Measurements from ENCODE around the gene DYNLT1. TPM values are rescaled to one million over a fixed set of nuclear protein-coding genes. Genes with fewer than 3 reads are reported as not detected.

The DYNLT1 gene
- total and polyA plus RNA-seq, 10 of the 15 experiments (the other 5 are each of a cell fraction or from before 2014, with no cell fraction given): 33.6 to 298 (median 89.2) TPM

GRCh38 chr6:158624684-158625682 is 19.6 kb downstream of the DYNLT1 start:
- intact Hi-C loops (cut with micrococcal nuclease; ENCODE audit: unreplicated experiment): no loop called here
- in situ Hi-C loops (cut with MboI): no loop called here
- no TSS peak for BruUV-seq (replicated peaks)

More at GRCh38 chr6:158624684-158625682, 19.6 kb downstream of the DYNLT1 start:
- Histone ChIP-seq H3K79me2 (ENCODE audit: control insufficient read depth, insufficient read depth, low read length) (no peaks in the 10 kb centered on the region), H3K4me3 (no peak overlapping the region), H3K9me3 (replicated peaks; ENCODE audit: control insufficient read depth, insufficient read depth, low read length) (no peaks in the 10 kb centered on the region), H3K4me2 (ENCODE audit: control insufficient read depth, insufficient read depth) (no peak overlapping the region), H3K36me3 (ENCODE audit: control insufficient read depth in 2 of 2, insufficient read depth in 2 of 2, low read length in 1 of 2) (peaks cover 6 to 27% of the 10 kb centered on the region in 2 experiments), H3K27ac (ENCODE audit: control insufficient read depth, insufficient read depth) (no peak overlapping the region), H3K9ac (ENCODE audit: control insufficient read depth, insufficient read depth, low read length) (no peak overlapping the region), H2AFZ (ENCODE audit: control insufficient read depth, low read depth, low read length) (no peak overlapping the region), H4K20me1 (ENCODE audit: control insufficient read depth, insufficient read depth) (no peaks in the 10 kb centered on the region), H3K4me1 (ENCODE audit: control insufficient read depth, insufficient read depth, low read length) (no peaks in the 10 kb centered on the region; the same call in 1 of the 2 replicates), H3K27me3 (replicated peaks in 1 of 2; ENCODE audit: control insufficient read depth in 2 of 2, insufficient read depth in 2 of 2, low read length in 1 of 2) (no peaks in the 10 kb centered on the region)
- WGBS (ENCODE audit: insufficient coverage, insufficient replicate concordance, low lambda C conversion rate, missing lambda C conversion rate): 90% methylated on average over 25 of the region's 25 CpGs
- RAD21 ChIA-PET (ENCODE audit: unreplicated experiment): no interaction called here
- ATAC-seq (no peak), FAIRE-seq (no peak), DNase-seq (ENCODE audit: low read depth, low spot score) (no peak)
- SMC1A ChIA-PET (ENCODE audit: uncharacterized antibody, unreplicated experiment): no interaction called here
- POLR2A ChIA-PET: no interaction called here
- TF ChIP-seq PRDM15 (CRISPR knock-in tag; IDR thresholded peaks at IDR 0.05) (no peak), KAT2A (conservative IDR thresholded peaks at IDR 0.05; ENCODE audit: control insufficient read depth, low read depth, low read length) (no peak)
- CTCF ChIA-PET: interaction anchor here (1.2 kb wide), 1 partner anchor 25 kb away, joined by 4 read pairs; the partner anchor contains the start of gene SYTL3

All from GM12878 (cell line).